K562 treated with DMSO at 1 percent for 4 hours (cell line): ENCODE results near the gene NUDT16. TPM values are rescaled to one million over a fixed set of nuclear protein-coding genes. Genes with fewer than 3 reads are reported as not detected.

ENCODE experiments used
- total RNA-seq: library from RNA; unstranded; fragments of 300-600 nt; gene quantifications from 2 replicates; pipeline ENCODE4 v1.2.3, GENCODE V29; 2022; ENCODE audit not compliant: insufficient read depth

Gene NUDT16
- 3.2 and 4.8 TPM in 2 replicates for total RNA-seq

GRCh38 chr3:131381445-131382291 is at the start of gene NUDT16:
Gene NUDT16 (plus strand): TSS chr3:131381774. CDS start chr3:131381805, 31 bp downstream.

Other genes starting within 250 kb of the NUDT16 start
- 57.1 and 60.4 TPM in 2 replicates for gene MRPL3, start 121.2 kb downstream of the NUDT16 start, total RNA-seq